GM12891 (cell line): ENCODE data around the gene ITGAD.

Source experiments
- DNase-seq: peaks from one replicate; pipeline ENCODE4 v3.0.0; 2011; ENCODE audit warnings: low spot score; ENCODE audit not compliant: insufficient read length
- FAIRE-seq: peaks from 2 replicates; lab custom pipeline; 2011; peaks lifted over from hg19 to GRCh38; lab: Jason Lieb, UNC
- PAX5 ChIP-seq: IDR thresholded peaks from 2 replicates; pipeline ENCODE4 v1.6.1; 2011; ENCODE audit warnings: low read length, moderate library complexity, mild to moderate bottlenecking; ENCODE audit not compliant: insufficient read depth, severe bottlenecking
- POLR2A ChIP-seq: IDR thresholded peaks from 2 replicates; pipeline ENCODE4 v1.6.1; 2011; ENCODE audit warnings: low read depth, low read length, control low read depth
- POLR2AphosphoS5 ChIP-seq: IDR thresholded peaks from 2 replicates; pipeline ENCODE4 v1.6.1; 2011; ENCODE audit warnings: low read depth, low read length, control low read depth
- POU2F2 ChIP-seq: IDR thresholded peaks from 2 replicates; pipeline ENCODE4 v1.6.1; 2011; ENCODE audit warnings: low read depth, mild to moderate bottlenecking, control low read depth, low read length, moderate library complexity
- SPI1 ChIP-seq: IDR thresholded peaks from 2 replicates; pipeline ENCODE4 v1.6.1; 2011; ENCODE audit warnings: low read depth, low read length, control low read depth
- TAF1 ChIP-seq: IDR thresholded peaks from 2 replicates; pipeline ENCODE4 v1.6.1; 2011; ENCODE audit warnings: low read depth, low read length, control low read depth

Gene ITGAD

DNA sequence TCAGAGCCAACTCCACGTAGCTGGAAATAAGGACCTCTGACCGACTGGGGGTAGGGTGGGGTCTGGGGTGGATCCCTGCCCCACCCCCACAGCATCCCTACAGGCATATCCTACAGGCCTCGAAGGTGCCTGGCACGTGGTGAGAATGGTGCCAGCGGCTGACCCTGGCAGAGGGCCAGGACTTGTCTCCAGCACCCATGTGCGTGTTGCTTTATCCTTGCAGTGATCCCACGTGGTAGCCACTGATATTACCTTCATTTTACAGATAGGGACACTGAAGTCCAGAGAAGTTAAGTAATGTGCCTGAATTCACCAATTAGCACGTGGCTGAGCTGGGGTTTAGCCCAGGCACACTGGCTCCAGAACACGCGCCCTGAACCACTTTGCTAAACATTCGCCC is 8.3 kb downstream of the ITGAD start:
- TF ChIP-seq PAX5 (no peak), SPI1 (no peak), POLR2AphosphoS5 (no peak), POU2F2 (no peak), POLR2A (no peak), TAF1 (no peak)
- FAIRE-seq (no peak), DNase-seq (no peak)

DNA sequence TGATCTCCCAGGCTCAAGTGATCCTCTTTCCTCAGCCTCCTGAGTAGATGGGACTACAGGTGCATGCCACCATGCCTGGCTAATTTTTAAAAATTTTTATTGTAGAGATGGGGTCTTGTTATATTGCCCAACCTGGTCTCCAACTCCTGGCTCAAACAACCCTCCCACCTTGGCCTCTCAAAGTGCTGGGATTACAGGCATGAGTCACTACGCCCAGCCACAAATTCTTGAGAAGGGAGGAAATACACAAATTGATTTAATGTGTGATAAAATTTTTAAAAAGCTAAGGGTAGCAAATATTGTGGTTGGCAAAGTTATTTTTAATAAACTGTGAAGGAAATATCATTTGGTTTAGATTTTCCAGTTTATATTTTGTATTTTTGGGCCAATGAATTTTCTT is 9.6 kb downstream of the ITGAD start:
- no peak for DNase-seq
- TF ChIP-seq TAF1 (no peak), POU2F2 (no peak), POLR2AphosphoS5 (no peak), PAX5 (no peak), SPI1 (no peak), POLR2A (no peak)
- FAIRE-seq = no peak

DNA sequence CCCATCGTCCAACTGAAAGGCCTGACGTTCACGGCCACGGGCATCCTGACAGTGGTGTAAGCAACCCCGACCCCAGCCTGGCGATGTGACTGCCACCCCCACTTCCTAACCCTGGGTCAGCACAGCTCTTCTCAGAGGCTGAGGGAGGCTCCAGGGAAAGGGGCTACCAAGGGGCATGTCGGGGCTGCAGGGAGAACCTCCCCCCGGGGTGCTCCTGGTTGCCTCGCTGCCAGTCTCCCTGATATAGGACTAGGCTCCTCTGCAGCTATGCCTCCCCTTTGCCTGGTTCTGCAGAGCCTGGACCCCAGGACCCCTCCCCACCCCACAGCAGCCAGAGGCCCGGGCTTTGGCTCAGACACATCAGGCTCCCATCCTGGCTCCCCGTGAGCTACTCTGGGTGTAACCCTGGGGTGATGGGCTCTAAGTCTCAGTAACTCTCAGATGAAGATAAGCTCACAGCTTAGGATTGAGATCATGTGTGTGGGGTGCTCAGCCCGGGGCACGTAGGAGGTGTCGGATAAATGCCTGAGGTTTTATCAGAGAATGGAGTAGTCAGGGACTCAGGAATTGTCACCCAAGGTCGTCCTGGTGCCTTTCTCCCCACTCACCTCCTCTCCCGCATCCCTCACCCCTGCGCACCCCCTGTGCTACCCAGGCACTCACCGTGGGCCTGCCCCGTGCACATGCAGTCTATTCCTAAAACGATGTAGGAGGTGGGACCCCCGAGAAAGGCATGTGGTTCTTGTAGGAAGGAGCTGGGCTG is 10.6 kb downstream of the ITGAD start:
- no peak for TF ChIP-seq POLR2AphosphoS5
- no peak for TF ChIP-seq POU2F2
- FAIRE-seq (no peak), DNase-seq (no peak)

GRCh38 chr16:31404353-31405064 is 11.4 kb downstream of the ITGAD start:
- FAIRE-seq (no peak), DNase-seq (no peak)
- no peak for TF ChIP-seq POU2F2
- TF ChIP-seq SPI1 = no peak
- no peak for TF ChIP-seq POLR2AphosphoS5
- no peak for TF ChIP-seq POLR2A
- TF ChIP-seq PAX5 = no peak
- no peak for TF ChIP-seq TAF1

DNA sequence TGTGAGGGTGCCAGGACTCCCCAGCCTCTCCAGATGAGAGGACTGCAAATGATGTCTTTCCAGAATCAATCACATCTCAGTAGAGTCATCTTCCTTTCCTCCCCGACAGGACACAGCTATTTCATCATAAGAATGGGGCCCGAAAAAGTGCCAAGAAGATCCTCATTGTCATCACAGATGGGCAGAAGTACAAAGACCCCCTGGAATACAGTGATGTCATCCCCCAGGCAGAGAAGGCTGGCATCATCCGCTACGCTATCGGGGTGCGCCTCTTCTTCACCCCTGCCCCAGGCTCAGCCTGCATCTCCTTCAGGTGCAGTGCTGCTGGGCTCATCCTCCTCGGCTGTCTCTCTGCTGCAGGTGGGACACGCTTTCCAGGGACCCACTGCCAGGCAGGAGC is 14.3 kb downstream of the ITGAD start:
- TF ChIP-seq PAX5 (no peak), POLR2A (no peak), POLR2AphosphoS5 (no peak), SPI1 (no peak), POU2F2 (no peak), TAF1 (no peak)
- DNase-seq (no peak), FAIRE-seq (no peak)

- TF ChIP-seq SPI1 (no peak), POLR2AphosphoS5 (no peak), POU2F2 (no peak), PAX5 (no peak), POLR2A (no peak), TAF1 (no peak)
- FAIRE-seq (no peak), DNase-seq (no peak)
Observed at GRCh38 chr16:31409433-31409832, 16.3 kb downstream of the ITGAD start.

DNA sequence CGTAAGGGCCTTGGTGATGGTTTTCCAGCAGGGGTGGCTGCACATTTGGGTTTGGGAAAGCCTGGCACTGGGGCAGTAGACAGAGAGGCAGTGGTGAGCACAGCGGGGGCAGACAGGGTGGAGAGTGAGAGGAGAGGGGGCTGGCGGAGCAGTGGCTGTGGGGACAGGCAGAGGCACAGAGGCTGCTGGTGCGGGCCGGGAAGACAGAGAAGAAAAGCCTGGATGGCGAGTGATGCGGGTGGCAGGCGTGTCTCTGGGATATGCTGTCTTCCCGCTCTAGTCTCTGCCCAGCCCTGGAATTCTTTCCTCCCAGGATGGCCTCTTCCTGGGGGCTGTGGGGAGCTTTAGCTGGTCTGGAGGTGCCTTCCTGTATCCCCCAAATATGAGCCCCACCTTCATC is 16.9 kb downstream of the ITGAD start:
- DNase-seq (no peak), FAIRE-seq (no peak)

DNA sequence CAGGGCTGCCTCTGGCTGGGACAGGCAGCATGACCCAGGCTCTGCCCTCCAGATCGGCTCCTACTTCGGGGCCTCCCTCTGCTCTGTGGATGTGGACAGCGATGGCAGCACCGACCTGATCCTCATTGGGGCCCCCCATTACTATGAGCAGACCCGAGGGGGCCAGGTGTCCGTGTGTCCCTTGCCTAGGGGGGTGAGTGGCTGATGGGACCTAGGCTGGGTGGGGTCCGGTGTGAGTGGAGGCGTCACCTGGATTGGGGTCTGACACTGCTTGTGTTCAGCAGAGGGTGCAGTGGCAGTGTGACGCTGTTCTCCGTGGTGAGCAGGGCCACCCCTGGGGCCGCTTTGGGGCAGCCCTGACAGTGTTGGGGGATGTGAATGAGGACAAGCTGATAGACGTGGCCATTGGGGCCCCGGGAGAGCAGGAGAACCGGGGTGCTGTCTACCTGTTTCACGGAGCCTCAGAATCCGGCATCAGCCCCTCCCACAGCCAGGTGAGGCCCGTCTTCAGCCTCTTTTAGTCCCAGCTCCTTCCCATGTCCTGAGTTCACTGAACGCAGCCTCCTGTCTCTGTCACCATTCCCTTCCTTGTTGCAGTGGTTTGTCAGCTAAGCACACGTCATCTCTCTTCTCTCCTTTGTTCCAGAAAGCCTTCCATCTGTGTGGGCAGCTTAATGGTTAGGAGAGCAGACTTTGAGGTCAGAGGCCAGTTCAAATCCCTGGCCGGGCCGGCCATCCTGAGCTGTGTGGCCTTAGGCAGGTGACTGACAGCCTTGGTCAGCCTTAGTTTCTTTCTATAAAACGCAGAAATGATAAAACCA is 18.1 kb downstream of the ITGAD start:
- DNase-seq (no peak), FAIRE-seq (no peak)
- TF ChIP-seq SPI1 (no peak), POU2F2 (no peak), POLR2A (no peak), PAX5 (no peak), POLR2AphosphoS5 (no peak), TAF1 (no peak)

More for the DNA sequence above, 16.9 kb downstream of the ITGAD start:
- TF ChIP-seq POLR2AphosphoS5 (no peak), SPI1 (no peak), POLR2A (no peak), POU2F2 (no peak), PAX5 (no peak)

DNA sequence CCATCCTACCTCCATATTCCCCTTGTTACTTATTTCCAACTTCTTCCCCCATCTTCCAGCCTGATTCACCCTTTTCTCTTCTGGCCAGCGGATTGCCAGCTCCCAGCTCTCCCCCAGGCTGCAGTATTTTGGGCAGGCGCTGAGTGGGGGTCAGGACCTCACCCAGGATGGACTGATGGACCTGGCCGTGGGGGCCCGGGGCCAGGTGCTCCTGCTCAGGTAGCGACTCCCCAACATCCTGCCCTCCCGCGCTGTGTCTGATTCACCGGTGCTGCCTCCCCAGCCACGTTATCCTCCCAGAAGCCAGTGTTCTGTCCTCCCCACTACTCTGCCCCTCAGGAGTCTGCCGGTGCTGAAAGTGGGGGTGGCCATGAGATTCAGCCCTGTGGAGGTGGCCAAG is 19.6 kb downstream of the ITGAD start:
- no peak for DNase-seq
- FAIRE-seq = no peak
- TF ChIP-seq TAF1 = no peak
- no peak for TF ChIP-seq SPI1
- no peak for TF ChIP-seq POLR2AphosphoS5
- TF ChIP-seq PAX5 = no peak
- TF ChIP-seq POU2F2 = no peak
- TF ChIP-seq POLR2A = no peak

DNA sequence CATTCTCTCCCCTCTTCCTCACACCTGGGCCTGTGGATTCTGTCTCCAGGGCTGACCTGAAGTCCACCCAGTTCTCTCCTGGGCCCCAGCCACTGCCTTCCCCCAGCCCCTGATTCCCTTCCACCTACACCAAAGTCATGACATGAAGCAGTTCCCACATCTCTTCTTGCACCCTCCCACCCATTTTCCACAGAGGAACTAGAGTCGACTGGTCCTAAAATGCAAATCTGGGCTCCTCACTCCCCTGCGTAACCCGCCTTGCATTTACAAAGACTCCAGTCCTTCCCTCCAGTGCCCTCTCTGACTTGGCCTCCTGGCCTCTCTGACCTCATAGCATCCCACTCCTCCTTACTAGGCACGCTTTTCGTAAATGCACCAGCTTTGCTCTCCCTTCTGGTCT is 20.2 kb downstream of the ITGAD start:
- TF ChIP-seq TAF1 = no peak
- FAIRE-seq (no peak), DNase-seq (no peak)
